Mesothelial cell of epicardium (in vitro differentiated cells): ENCODE measurements around the gene EZR. TPM values are rescaled to one million over a fixed set of nuclear protein-coding genes. Genes with fewer than 3 reads are reported as not detected.

ENCODE experiments used
- DNase-seq, 2 experiments: peaks; one replicate each; pipeline ENCODE4 v3.0.0; 2021; ENCODE audit warnings: low spot score in 2 of 2; ENCODE audit not compliant: unreplicated experiment in 2 of 2
- H3K27ac Mint-ChIP-seq: 2 replicates; pipeline ENCODE4 v1.8.0; 2021; ENCODE audit warnings: mixed read lengths
- H3K27me3 Mint-ChIP-seq: 2 replicates; pipeline ENCODE4 v1.8.0; 2021; ENCODE audit warnings: low read depth, mixed read lengths
- H3K36me3 Mint-ChIP-seq: 2 replicates; pipeline ENCODE4 v1.8.0; 2021; ENCODE audit warnings: mixed read lengths
- H3K4me1 Mint-ChIP-seq: 2 replicates; pipeline ENCODE4 v1.8.0; 2021; ENCODE audit warnings: mixed read lengths
- H3K4me3 Mint-ChIP-seq: 2 replicates; pipeline ENCODE4 v1.8.0; 2021; ENCODE audit warnings: mild to moderate bottlenecking, moderate library complexity, mixed read lengths
- H3K9me3 Mint-ChIP-seq: 2 replicates; pipeline ENCODE4 v1.8.0; 2021; ENCODE audit warnings: mixed read lengths
- CTCF ChIP-seq: fragments of 200-600 bp; sonication (generic); IDR thresholded peaks from one replicate; pipeline ENCODE4 v1.5.0; 2021; ENCODE audit warnings: antibody characterized with exemption; ENCODE audit not compliant: unreplicated experiment
- total RNA-seq: library from RNA; stranded (reverse); gene quantifications from 3 replicates; pipeline ENCODE4 v1.2.1, GENCODE V29; 2021

EZR gene
- total RNA-seq, 1 donor from 2014 or later, result 195 TPM

GRCh38 chr6:158786645-158787304 is 32.4 kb downstream of the EZR start:
- DNase-seq, result no peak
- no peak for TF ChIP-seq CTCF
- peak overlapping the region; percentile 62 for H3K27ac Mint-ChIP-seq
- no peaks in the 10 kb centered on the region for H3K27me3 Mint-ChIP-seq
- peaks cover 30% of the 10 kb centered on the region for H3K4me1 Mint-ChIP-seq
- no peaks in the 10 kb centered on the region for H3K9me3 Mint-ChIP-seq
- H3K4me3 Mint-ChIP-seq, result no peak overlapping the region
- peaks cover 53% of the 10 kb centered on the region for H3K36me3 Mint-ChIP-seq

GRCh38 chr6:158785036-158785435 is 34.1 kb downstream of the EZR start:
- Mint-ChIP-seq H3K27me3 (no peaks in the 10 kb centered on the region), H3K4me1 (peaks cover 36% of the 10 kb centered on the region), H3K36me3 (peaks cover 53% of the 10 kb centered on the region), H3K9me3 (no peaks in the 10 kb centered on the region), H3K27ac (peak overlapping the region; percentile 16), H3K4me3 (no peak overlapping the region)
- no peak for DNase-seq
- no peak for TF ChIP-seq CTCF

GRCh38 chr6:158784505-158784904 is 34.7 kb downstream of the EZR start:
- no peak for DNase-seq
- H3K9me3 Mint-ChIP-seq, result no peaks in the 10 kb centered on the region

GRCh38 chr6:158783851-158784250 is 35.3 kb downstream of the EZR start:
- no peak overlapping the region for H3K4me3 Mint-ChIP-seq
- no peaks in the 10 kb centered on the region for H3K9me3 Mint-ChIP-seq
- no peaks in the 10 kb centered on the region for H3K27me3 Mint-ChIP-seq
- peaks cover 37% of the 10 kb centered on the region for H3K4me1 Mint-ChIP-seq
- H3K36me3 Mint-ChIP-seq, result peaks cover 55% of the 10 kb centered on the region
- DNase-seq, result no peak
- peak overlapping the region; percentile 59 for H3K27ac Mint-ChIP-seq
- no peak for TF ChIP-seq CTCF

More at GRCh38 chr6:158784505-158784904, 34.7 kb downstream of the EZR start:
- no peak overlapping the region for H3K4me3 Mint-ChIP-seq
- H3K27me3 Mint-ChIP-seq, result no peaks in the 10 kb centered on the region
- H3K36me3 Mint-ChIP-seq, result peaks cover 53% of the 10 kb centered on the region
- H3K4me1 Mint-ChIP-seq, result peaks cover 33% of the 10 kb centered on the region
- H3K27ac Mint-ChIP-seq, result peak overlapping the region; percentile 30
- no peak for TF ChIP-seq CTCF

GRCh38 chr6:158783167-158783450 is 36.1 kb downstream of the EZR start:
- peaks cover 56% of the 10 kb centered on the region for H3K36me3 Mint-ChIP-seq
- no peaks in the 10 kb centered on the region for H3K27me3 Mint-ChIP-seq
- H3K4me1 Mint-ChIP-seq, result peaks cover 37% of the 10 kb centered on the region
- H3K27ac Mint-ChIP-seq, result peak overlapping the region; percentile 97
- H3K9me3 Mint-ChIP-seq, result no peaks in the 10 kb centered on the region
- no peak for TF ChIP-seq CTCF
- H3K4me3 Mint-ChIP-seq, result no peak overlapping the region
- DNase-seq, result no peak
